Spinal cord (tissue), 10 donors: ENCODE data around the gene HNRNPCL2. TPM values are rescaled to one million over a fixed set of nuclear protein-coding genes. Genes with fewer than 3 reads are reported as not detected.
"Not testable (repeated sequence)": the region's sequence is repeated elsewhere in the genome, so short reads cannot be mapped to it uniquely, and the experiment has no call there.

Source experiments
- DNase-seq, 6 donors: peaks; one replicate each; pipeline versions ENCODE4 v3.0.0 to v3.0.0-alpha.2; 2013 to 2015; ENCODE audit warnings: low spot score in 6 of 6, low read depth in 4 of 6
- H3K27ac ChIP-seq: one replicate; pipeline ENCODE4 v1.5.1; 2013; ENCODE audit warnings: low read depth, low read length, control low read depth
- H3K27me3 ChIP-seq: one replicate; pipeline ENCODE4 v1.6.1; 2013; ENCODE audit warnings: low read length; ENCODE audit not compliant: control insufficient read depth, insufficient read depth
- H3K36me3 ChIP-seq: one replicate; pipeline ENCODE4 v1.6.1; 2013; ENCODE audit warnings: low read length; ENCODE audit not compliant: control insufficient read depth, insufficient read depth
- H3K4me1 ChIP-seq: one replicate; pipeline ENCODE4 v1.6.1; 2013; ENCODE audit warnings: low read length; ENCODE audit not compliant: control insufficient read depth, insufficient read depth
- H3K4me3 ChIP-seq: one replicate; pipeline ENCODE4 v1.5.1; 2013; ENCODE audit warnings: low read depth, low read length, control low read depth
- H3K9me3 ChIP-seq: one replicate; pipeline ENCODE4 v1.6.1; 2013; ENCODE audit warnings: low read length; ENCODE audit not compliant: control insufficient read depth, insufficient read depth
- WGBS: methylation state at CpG from one replicate; pipeline ENCODE4 v1.1.5; 2013; ENCODE audit warnings: missing lambda C conversion rate; ENCODE audit not compliant: insufficient coverage; 5-methylcytosine and 5-hydroxymethylcytosine counted together
- long read RNA-seq, 4 donors: transcript quantifications; one replicate each; lab custom pipeline, GENCODE V29; 2026
- polyA plus RNA-seq, 2 donors: library from polyadenylated mRNA; unstranded; fragments of 120-200 nt; gene quantifications; one replicate each; pipeline ENCODE4 v1.2.1, GENCODE V29; 2013; ENCODE audit not compliant: insufficient read length in 2 of 2
- total RNA-seq, 2 donors: library from RNA; depleted of rRNA in 1 of 2; stranded (reverse); fragments of 120-200 nt in 1 of 2; fragments of >200 nt in 1 of 2; gene quantifications; one replicate each; pipeline versions ENCODE4 v1.2.3 to v1.2.4, GENCODE V29; 2013 to 2014
- donor health status: healthy.

Gene HNRNPCL2
- total RNA-seq (not detected), polyA plus RNA-seq (under 1 TPM in 1 of 2 donors, not detected in 1; 0.27 TPM)
- long read RNA-seq, donor 1: 0 reads
- long read RNA-seq, donor 2: 0 reads
- long read RNA-seq, donor 3: 0 reads
- long read RNA-seq, donor 4: 0 reads

DNA sequence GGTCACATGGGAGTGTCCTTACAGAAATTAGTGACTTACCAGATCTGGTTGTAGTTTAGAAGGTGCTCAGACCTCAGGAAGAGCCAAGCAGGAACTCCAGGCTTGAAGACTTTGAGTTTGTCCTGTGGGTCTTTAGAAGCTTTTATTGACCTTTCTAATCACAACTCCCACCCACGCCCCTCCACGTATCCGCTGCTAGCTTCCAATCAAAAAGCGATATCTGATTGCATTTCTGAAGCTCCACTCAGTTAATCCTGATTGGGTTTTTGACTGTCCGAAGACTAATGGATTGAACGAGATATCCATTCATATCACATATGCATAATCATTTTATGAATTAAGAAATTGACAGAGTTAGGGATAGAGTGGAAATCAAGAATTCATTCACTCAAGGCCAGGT, at the start of gene HNRNPCL2:
TSS of gene HNRNPCL2 (minus strand) at position 101 of the 400 bp plus-strand sequence. CDS start 454 bp downstream, outside the sequence.
- H3K4me1 ChIP-seq, H3K4me3 ChIP-seq, DNase-seq, H3K27ac ChIP-seq, H3K27me3 ChIP-seq, H3K36me3 ChIP-seq, H3K9me3 ChIP-seq: not testable (repeated sequence)
- WGBS: no CpG with 5 or more reads among the region's 6 CpGs

DNA sequence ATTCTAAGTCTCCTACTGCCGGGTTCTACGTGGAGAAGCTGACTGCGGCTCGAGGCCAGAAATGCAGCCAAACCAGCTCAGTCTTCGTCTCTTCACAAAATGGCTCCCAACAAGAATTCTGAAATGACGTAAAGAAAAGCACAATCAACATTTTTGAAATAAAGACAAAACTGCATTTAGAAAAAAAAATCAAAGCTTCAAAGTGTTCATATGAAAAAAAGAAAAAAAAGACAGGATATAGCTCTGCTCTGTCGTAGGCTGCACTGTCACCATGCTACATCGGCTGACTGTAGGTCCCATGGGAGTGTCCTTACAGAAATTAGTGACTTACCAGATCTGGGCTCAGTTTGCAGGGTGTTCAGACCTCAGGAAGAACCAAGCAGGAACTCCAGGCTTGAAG, 48.9 kb upstream of the HNRNPCL2 start, which contains the start of gene HNRNPCL4:
TSS of gene HNRNPCL4 (minus strand) at position 101 of the 400 bp plus-strand sequence. CDS start 164 bp downstream, outside the sequence.
- H3K4me1 ChIP-seq, H3K36me3 ChIP-seq, H3K27ac ChIP-seq, H3K9me3 ChIP-seq, H3K27me3 ChIP-seq, DNase-seq, H3K4me3 ChIP-seq: not testable (repeated sequence)
- no CpG with 5 or more reads among the region's 8 CpGs for WGBS

DNA sequence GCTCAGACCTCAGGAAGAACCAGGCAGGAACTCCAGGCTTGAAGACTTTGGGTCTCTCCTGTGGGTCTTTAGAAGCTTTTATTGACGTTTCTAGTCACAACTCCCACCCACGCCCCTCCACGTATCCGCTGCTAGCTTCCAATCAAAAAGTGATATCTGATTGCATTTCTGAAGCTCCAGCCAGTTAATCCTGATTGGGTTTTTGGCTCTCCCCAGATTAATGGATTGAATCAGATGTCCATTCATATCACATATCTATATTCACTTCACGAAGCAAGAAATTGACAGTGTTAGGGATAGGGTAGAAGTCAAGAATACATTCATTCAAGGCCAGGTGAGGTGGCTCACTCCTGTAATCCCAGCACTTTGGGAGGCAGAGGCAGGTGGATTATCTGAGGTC, 39.3 kb upstream of the HNRNPCL2 start, which contains the start of gene PRAMEF26:
TSS of gene PRAMEF26 (minus strand) at position 101 of the 400 bp plus-strand sequence. CDS start 2,914 bp downstream, outside the sequence.
- H3K27me3 ChIP-seq, DNase-seq, H3K4me3 ChIP-seq, H3K36me3 ChIP-seq, H3K9me3 ChIP-seq, H3K27ac ChIP-seq, H3K4me1 ChIP-seq: not testable (repeated sequence)
- WGBS: no CpG with 5 or more reads among the region's 5 CpGs

DNA sequence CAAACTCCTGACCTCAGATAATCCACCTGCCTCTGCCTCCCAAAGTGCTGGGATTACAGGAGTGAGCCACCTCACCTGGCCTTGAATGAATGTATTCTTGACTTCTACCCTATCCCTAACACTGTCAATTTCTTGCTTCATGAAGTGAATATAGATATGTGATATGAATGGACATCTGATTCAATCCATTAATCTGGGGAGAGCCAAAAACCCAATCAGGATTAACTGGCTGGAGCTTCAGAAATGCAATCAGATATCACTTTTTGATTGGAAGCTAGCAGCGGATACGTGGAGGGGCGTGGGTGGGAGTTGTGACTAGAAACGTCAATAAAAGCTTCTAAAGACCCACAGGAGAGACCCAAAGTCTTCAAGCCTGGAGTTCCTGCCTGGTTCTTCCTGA, 46.2 kb downstream of the HNRNPCL2 start, which contains the start of gene PRAMEF25:
TSS of gene PRAMEF25 (plus strand) at position 301 of the 400 bp plus-strand sequence. CDS start 2,920 bp downstream, outside the sequence.
- WGBS: no CpG with 5 or more reads among the region's 4 CpGs
- not testable (repeated sequence) for H3K4me1 ChIP-seq, H3K27me3 ChIP-seq, DNase-seq, H3K4me3 ChIP-seq, H3K36me3 ChIP-seq, H3K9me3 ChIP-seq, H3K27ac ChIP-seq

Other genes starting within 250 kb of the HNRNPCL2 start
- not detected for gene PRAMEF4, start 230.7 kb downstream of the HNRNPCL2 start, total RNA-seq
- not detected for gene PRAMEF4, start 230.7 kb downstream of the HNRNPCL2 start, polyA plus RNA-seq
- not detected for gene PRAMEF10, start 218.6 kb downstream of the HNRNPCL2 start, total RNA-seq
- not detected for gene PRAMEF10, start 218.6 kb downstream of the HNRNPCL2 start, polyA plus RNA-seq
- not detected for gene PRAMEF7, start 200.2 kb downstream of the HNRNPCL2 start, total RNA-seq
- gene PRAMEF7, start 200.2 kb downstream of the HNRNPCL2 start, polyA plus RNA-seq: not detected
- not detected for gene PRAMEF6, start 169.3 kb downstream of the HNRNPCL2 start, total RNA-seq
- gene PRAMEF6, start 169.3 kb downstream of the HNRNPCL2 start, polyA plus RNA-seq: not detected
- gene PRAMEF27, start 60.3 kb downstream of the HNRNPCL2 start, total RNA-seq: not detected
- gene PRAMEF27, start 60.3 kb downstream of the HNRNPCL2 start, polyA plus RNA-seq: not detected
- gene HNRNPCL3, start 56.1 kb downstream of the HNRNPCL2 start, total RNA-seq: not detected
- not detected for gene HNRNPCL3, start 56.1 kb downstream of the HNRNPCL2 start, polyA plus RNA-seq
- gene PRAMEF25, start 46.1 kb downstream of the HNRNPCL2 start, total RNA-seq: not detected
- not detected for gene PRAMEF25, start 46.1 kb downstream of the HNRNPCL2 start, polyA plus RNA-seq
- not detected for gene PRAMEF26, start 39.2 kb upstream of the HNRNPCL2 start, total RNA-seq
- not detected for gene PRAMEF26, start 39.2 kb upstream of the HNRNPCL2 start, polyA plus RNA-seq
- gene HNRNPCL4, start 48.8 kb upstream of the HNRNPCL2 start, total RNA-seq: not detected
- gene HNRNPCL4, start 48.8 kb upstream of the HNRNPCL2 start, polyA plus RNA-seq: under 1 TPM; 0.30 to 0.36 TPM
- not detected for gene PRAMEF9, start 55.0 kb upstream of the HNRNPCL2 start, total RNA-seq
- gene PRAMEF9, start 55.0 kb upstream of the HNRNPCL2 start, polyA plus RNA-seq: not detected
- not detected for gene PRAMEF13, start 84.6 kb upstream of the HNRNPCL2 start, total RNA-seq
- gene PRAMEF13, start 84.6 kb upstream of the HNRNPCL2 start, polyA plus RNA-seq: not detected
- not detected for gene PRAMEF18, start 109.3 kb upstream of the HNRNPCL2 start, total RNA-seq
- under 1 TPM in 1 of 2 donors, not detected in 1; 0.08 TPM for gene PRAMEF18, start 109.3 kb upstream of the HNRNPCL2 start, polyA plus RNA-seq
- not detected for gene PRAMEF5, start 137.3 kb upstream of the HNRNPCL2 start, total RNA-seq
- not detected for gene PRAMEF5, start 137.3 kb upstream of the HNRNPCL2 start, polyA plus RNA-seq
- gene PRAMEF8, start 168.3 kb upstream of the HNRNPCL2 start, total RNA-seq: not detected
- not detected for gene PRAMEF8, start 168.3 kb upstream of the HNRNPCL2 start, polyA plus RNA-seq
- gene PRAMEF33, start 186.7 kb upstream of the HNRNPCL2 start, total RNA-seq: not detected
- gene PRAMEF33, start 186.7 kb upstream of the HNRNPCL2 start, polyA plus RNA-seq: not detected
- not detected for gene PRAMEF15, start 198.7 kb upstream of the HNRNPCL2 start, total RNA-seq
- gene PRAMEF15, start 198.7 kb upstream of the HNRNPCL2 start, polyA plus RNA-seq: not detected
- not detected for gene PRAMEF14, start 230.3 kb upstream of the HNRNPCL2 start, total RNA-seq
- gene PRAMEF14, start 230.3 kb upstream of the HNRNPCL2 start, polyA plus RNA-seq: not detected